ENCODE data around the gene LLGL1. TPM values are rescaled to one million over a fixed set of nuclear protein-coding genes. Genes with fewer than 3 reads are reported as not detected.

Gene LLGL1
- total RNA-seq, 1 donor: 40.7 TPM

- peak within 1 kb of the TSS; percentile 89 for H3K4me3 ChIP-seq (ENCODE audit: low read depth, low read length)
- no peak for TF ChIP-seq CTCF (IDR thresholded peaks at IDR 0.05; ENCODE audit: insufficient read depth, low read length)
- DNase-seq (ENCODE audit: low read depth): peak; percentile 28
Measured at GRCh38 chr17:18258356-18259038, 33.1 kb downstream of the LLGL1 start, which contains the start of gene FLII. Gene FLII (minus strand): TSS chr17:18258738. CDS start chr17:18258690, 48 bp downstream.

GRCh38 chr17:18259621-18260331, 34.3 kb downstream of the LLGL1 start:
- no peak for DNase-seq (ENCODE audit: low read depth)
- TF ChIP-seq CTCF (IDR thresholded peaks at IDR 0.05; ENCODE audit: insufficient read depth, low read length): no peak
- peak overlapping the region; percentile 42 for H3K4me3 ChIP-seq (ENCODE audit: low read depth, low read length)

- no peak for TF ChIP-seq CTCF (IDR thresholded peaks at IDR 0.05; ENCODE audit: insufficient read depth, low read length)
- DNase-seq (ENCODE audit: low read depth): peak; percentile 94
- peak within 1 kb of the TSS; percentile 89 for H3K4me3 ChIP-seq (ENCODE audit: low read depth, low read length)
Measured at GRCh38 chr17:18260332-18261145, 35.1 kb downstream of the LLGL1 start, which contains the start of gene MIEF2. Gene MIEF2 (plus strand): TSS chr17:18260662. CDS start chr17:18262721, 2,059 bp downstream.

GRCh38 chr17:18261146-18261515, 35.7 kb downstream of the LLGL1 start:
- TF ChIP-seq CTCF (IDR thresholded peaks at IDR 0.05; ENCODE audit: insufficient read depth, low read length): no peak
- H3K4me3 ChIP-seq (ENCODE audit: low read depth, low read length): peak overlapping the region; percentile 89
- peak; percentile 38 for DNase-seq (ENCODE audit: low read depth)

- no peak for DNase-seq (ENCODE audit: low read depth)
- H3K4me3 ChIP-seq (ENCODE audit: low read depth, low read length): peak overlapping the region; percentile 89
- no peak for TF ChIP-seq CTCF (IDR thresholded peaks at IDR 0.05; ENCODE audit: insufficient read depth, low read length)
Measured at GRCh38 chr17:18261659-18262058, 36.2 kb downstream of the LLGL1 start.

- no peak for DNase-seq (ENCODE audit: low read depth)
Measured at GRCh38 chr17:18262111-18262510, 36.7 kb downstream of the LLGL1 start.

More at GRCh38 chr17:18262111-18262510, 36.7 kb downstream of the LLGL1 start:
- no peak for TF ChIP-seq CTCF (IDR thresholded peaks at IDR 0.05; ENCODE audit: insufficient read depth, low read length)
- H3K4me3 ChIP-seq (ENCODE audit: low read depth, low read length): peak overlapping the region; percentile 89

All from fibroblast of the aortic adventitia (primary cell).